G401.6 (cell line): ENCODE results near the gene CTIF.

Experiments used
- FAIRE-seq: peaks from 2 replicates; lab custom pipeline; 2012; peaks lifted over from hg19 to GRCh38; lab: Jason Lieb, UNC

CTIF gene

GRCh38 chr18:48552130-48552529 is 13.3 kb downstream of the CTIF start:
- no peak for FAIRE-seq

- no peak for FAIRE-seq
These were observed 14.4 kb downstream of the CTIF start for GRCh38 chr18:48553236-48553635.

- no peak for FAIRE-seq
These were observed 16.0 kb downstream of the CTIF start for GRCh38 chr18:48554610-48555400.

GRCh38 chr18:48555465-48555995 is 16.7 kb downstream of the CTIF start:
- no peak for FAIRE-seq

GRCh38 chr18:48557640-48558174 is 18.9 kb downstream of the CTIF start:
- FAIRE-seq = no peak

GRCh38 chr18:48558248-48558647 is 19.4 kb downstream of the CTIF start:
- no peak for FAIRE-seq

- no peak for FAIRE-seq
These were observed 21.7 kb downstream of the CTIF start for GRCh38 chr18:48560491-48560890.

- FAIRE-seq = no peak
These were observed 23.2 kb downstream of the CTIF start for GRCh38 chr18:48562075-48562474.

GRCh38 chr18:48563027-48563426 is 24.2 kb downstream of the CTIF start:
- FAIRE-seq = no peak

- no peak for FAIRE-seq
These were observed 25.3 kb downstream of the CTIF start for GRCh38 chr18:48564139-48564538.

- no peak for FAIRE-seq
These were observed 26.3 kb downstream of the CTIF start for GRCh38 chr18:48565105-48565504.

GRCh38 chr18:48566589-48566988 is 27.8 kb downstream of the CTIF start:
- no peak for FAIRE-seq

- no peak for FAIRE-seq
These were observed 28.6 kb downstream of the CTIF start for GRCh38 chr18:48567388-48567787.

GRCh38 chr18:48569139-48569914 is 30.5 kb downstream of the CTIF start:
- FAIRE-seq = no peak

- FAIRE-seq = no peak
These were observed 31.1 kb downstream of the CTIF start for GRCh38 chr18:48569915-48570264.

GRCh38 chr18:48570313-48570712 is 31.5 kb downstream of the CTIF start:
- no peak for FAIRE-seq

- no peak for FAIRE-seq
These were observed 33.0 kb downstream of the CTIF start for GRCh38 chr18:48571639-48572384.

GRCh38 chr18:48572402-48573126 is 33.7 kb downstream of the CTIF start:
- no peak for FAIRE-seq

- FAIRE-seq = no peak
These were observed 34.9 kb downstream of the CTIF start for GRCh38 chr18:48573632-48574283.

GRCh38 chr18:48574667-48575300 is 36.0 kb downstream of the CTIF start:
- FAIRE-seq = no peak

GRCh38 chr18:48575301-48575657 is 36.4 kb downstream of the CTIF start:
- FAIRE-seq = no peak
